Upper lobe of left lung (tissue), 4 donors: ENCODE data around the gene LHFPL5.

Source experiments
- CTCF ChIP-seq, 6 experiments: fragments of 450-650 bp in 4 of 6; fragments of 200-600 bp in 2 of 6; sonication (generic) in 2 of 6; IDR thresholded peaks; one replicate each; pipeline ENCODE4 v1.5.1; 2016 to 2019; ENCODE audit warnings: antibody characterized with exemption in 6 of 6
- POLR2A ChIP-seq, 4 donors: fragments of 450-650 bp; IDR thresholded peaks; one replicate each; pipeline ENCODE4 v1.5.1; 2016 to 2017; ENCODE audit warnings: antibody characterized with exemption in 4 of 4, mild to moderate bottlenecking in 2 of 4

- TF ChIP-seq CTCF (IDR thresholded peaks at IDR 0.05), result no peak
- TF ChIP-seq POLR2A (IDR thresholded peaks at IDR 0.05), result no peak
These were observed 47.6 kb upstream of the LHFPL5 start for GRCh38 chr6:35757456-35758123.
